Retinal pigment epithelial cell (primary cell): ENCODE measurements around the gene CLPSL2.

Experiments used
- DNase-seq: peaks from one replicate; pipeline ENCODE4 v3.0.0-alpha.2; 2010; ENCODE audit warnings: low read depth
- H3K4me3 ChIP-seq: 2 replicates; pipeline ENCODE4 v1.5.1; 2011; ENCODE audit warnings: mild to moderate bottlenecking, low read length, control low read depth, moderate library complexity
- TF ChIP-seq, protein P1 (sequence below): conservative IDR thresholded peaks from 2 replicates; pipeline ENCODE4 v1.5.1; 2011; ENCODE audit warnings: low read depth, low read length, control low read depth, inconsistent platforms

CLPSL2 gene

GRCh38 chr6:35759426-35759825, 17.0 kb upstream of the CLPSL2 start:
- H3K4me3 ChIP-seq: no peak overlapping the region
- TF ChIP-seq, protein P1, sequence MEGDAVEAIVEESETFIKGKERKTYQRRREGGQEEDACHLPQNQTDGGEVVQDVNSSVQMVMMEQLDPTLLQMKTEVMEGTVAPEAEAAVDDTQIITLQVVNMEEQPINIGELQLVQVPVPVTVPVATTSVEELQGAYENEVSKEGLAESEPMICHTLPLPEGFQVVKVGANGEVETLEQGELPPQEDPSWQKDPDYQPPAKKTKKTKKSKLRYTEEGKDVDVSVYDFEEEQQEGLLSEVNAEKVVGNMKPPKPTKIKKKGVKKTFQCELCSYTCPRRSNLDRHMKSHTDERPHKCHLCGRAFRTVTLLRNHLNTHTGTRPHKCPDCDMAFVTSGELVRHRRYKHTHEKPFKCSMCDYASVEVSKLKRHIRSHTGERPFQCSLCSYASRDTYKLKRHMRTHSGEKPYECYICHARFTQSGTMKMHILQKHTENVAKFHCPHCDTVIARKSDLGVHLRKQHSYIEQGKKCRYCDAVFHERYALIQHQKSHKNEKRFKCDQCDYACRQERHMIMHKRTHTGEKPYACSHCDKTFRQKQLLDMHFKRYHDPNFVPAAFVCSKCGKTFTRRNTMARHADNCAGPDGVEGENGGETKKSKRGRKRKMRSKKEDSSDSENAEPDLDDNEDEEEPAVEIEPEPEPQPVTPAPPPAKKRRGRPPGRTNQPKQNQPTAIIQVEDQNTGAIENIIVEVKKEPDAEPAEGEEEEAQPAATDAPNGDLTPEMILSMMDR: no peak
- no peak for DNase-seq

DNA sequence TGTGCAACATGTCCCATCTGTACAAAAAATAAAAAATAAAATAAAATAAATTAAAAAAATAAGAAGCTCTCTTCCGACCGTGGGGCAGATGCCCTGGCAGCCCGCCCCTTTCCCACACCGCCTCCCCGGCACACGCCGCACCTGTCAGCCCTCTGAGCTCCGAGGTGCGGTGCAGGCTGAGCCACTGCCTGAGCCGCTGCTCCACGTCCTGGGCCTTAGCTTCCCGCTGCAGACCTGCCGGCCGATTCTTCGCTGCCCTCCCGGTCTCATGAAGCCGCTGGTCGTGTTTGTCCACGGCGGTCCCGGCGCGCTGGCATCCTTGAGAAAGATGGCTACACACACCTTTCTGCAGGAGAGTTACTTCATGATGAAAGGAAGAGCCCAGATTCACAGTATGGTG, 10.7 kb upstream of the CLPSL2 start:
- DNase-seq: no peak
- TF ChIP-seq, protein P1: no peak
- H3K4me3 ChIP-seq: no peak overlapping the region

DNA sequence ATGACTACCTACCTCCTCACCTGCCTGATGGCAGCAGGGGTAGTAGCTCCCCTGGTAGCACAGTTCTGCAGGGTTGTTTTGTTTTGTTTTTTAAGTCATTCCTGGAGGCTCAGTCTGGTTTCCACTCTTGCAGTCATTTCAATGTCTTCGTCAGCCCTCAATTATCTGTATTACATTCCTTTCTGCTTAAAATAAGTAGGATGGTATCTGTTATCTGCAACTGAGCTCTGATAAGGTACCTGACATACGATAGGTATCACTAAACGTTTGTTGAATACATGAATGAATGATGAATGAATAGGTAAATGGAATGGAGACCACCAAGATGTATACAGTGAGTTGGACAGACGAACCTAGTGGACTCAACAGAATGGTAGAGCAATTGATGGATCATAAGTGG, 7.2 kb upstream of the CLPSL2 start:
- DNase-seq: no peak
- TF ChIP-seq, protein P1: no peak
- no peak overlapping the region for H3K4me3 ChIP-seq

DNA sequence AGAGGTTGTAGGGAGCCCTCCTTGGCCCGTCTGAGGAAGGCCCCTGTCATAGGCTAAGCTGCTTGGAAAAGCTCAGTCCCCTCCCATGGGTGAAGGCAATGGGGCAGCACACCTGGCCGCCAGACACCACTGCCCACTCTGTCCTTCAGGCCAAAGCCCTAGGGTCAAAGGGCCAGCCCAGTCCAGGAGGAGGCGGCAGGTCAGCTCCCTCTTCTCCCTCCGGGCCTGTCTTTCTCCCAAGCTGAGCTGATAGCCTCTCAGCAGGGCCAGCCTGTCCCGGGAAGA, 5.1 kb upstream of the CLPSL2 start:
- DNase-seq: no peak
- no peak overlapping the region for H3K4me3 ChIP-seq
- TF ChIP-seq, protein P1: no peak

DNA sequence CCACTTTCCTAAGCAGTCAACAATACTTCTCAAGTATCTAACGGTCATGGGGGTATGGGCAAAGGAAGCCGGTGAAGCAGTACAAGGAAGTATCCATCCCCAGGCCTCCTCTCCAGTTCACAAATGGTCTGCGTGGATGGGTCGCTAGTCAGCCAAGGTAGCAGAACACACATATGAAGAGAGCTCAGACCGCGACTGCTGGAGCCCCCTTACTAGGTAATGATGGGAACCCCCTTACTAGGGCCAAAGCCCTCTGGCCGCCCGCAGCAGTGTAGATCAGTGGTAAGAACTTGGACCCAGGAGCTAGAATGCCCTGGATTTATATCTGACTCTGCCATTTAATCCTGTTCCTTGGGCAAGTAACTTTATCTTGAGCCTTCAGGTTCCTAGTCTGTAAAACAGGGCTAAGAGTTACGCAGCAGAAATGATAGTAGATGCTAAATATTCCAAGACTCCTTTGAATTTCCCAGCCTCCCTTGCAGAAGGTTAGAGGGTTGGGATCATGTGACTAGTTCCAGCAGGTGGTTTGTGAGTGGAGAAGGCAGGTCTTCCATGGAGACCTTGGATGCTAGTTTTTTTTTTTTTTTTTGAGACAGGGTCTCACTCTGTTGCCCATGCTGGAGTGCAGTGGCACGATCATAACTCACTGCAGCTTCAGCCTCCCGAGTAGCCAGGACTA, 2.1 kb upstream of the CLPSL2 start:
- TF ChIP-seq, protein P1: no peak
- H3K4me3 ChIP-seq: no peak overlapping the region
- no peak for DNase-seq

DNA sequence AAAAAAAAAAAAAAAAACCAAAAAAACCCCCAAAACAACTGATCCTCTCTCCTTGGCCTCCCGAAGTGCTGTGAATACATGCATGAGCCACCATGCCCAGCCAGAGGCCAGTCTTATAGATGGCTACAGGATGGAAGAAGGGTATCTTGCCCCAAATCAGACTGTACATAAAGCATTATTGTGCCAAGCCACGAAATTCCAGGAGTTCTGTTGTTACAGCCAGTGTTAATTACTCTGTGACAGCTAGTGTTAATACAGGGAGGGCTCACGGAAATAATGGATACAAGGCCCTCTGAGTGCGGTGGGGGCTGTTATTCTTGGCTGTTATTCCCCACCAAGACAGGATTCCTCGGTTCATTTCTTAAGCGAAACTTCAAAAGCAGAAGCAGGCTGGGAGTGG, 1.4 kb upstream of the CLPSL2 start:
- TF ChIP-seq, protein P1: no peak
- no peak overlapping the region for H3K4me3 ChIP-seq
- no peak for DNase-seq

DNA sequence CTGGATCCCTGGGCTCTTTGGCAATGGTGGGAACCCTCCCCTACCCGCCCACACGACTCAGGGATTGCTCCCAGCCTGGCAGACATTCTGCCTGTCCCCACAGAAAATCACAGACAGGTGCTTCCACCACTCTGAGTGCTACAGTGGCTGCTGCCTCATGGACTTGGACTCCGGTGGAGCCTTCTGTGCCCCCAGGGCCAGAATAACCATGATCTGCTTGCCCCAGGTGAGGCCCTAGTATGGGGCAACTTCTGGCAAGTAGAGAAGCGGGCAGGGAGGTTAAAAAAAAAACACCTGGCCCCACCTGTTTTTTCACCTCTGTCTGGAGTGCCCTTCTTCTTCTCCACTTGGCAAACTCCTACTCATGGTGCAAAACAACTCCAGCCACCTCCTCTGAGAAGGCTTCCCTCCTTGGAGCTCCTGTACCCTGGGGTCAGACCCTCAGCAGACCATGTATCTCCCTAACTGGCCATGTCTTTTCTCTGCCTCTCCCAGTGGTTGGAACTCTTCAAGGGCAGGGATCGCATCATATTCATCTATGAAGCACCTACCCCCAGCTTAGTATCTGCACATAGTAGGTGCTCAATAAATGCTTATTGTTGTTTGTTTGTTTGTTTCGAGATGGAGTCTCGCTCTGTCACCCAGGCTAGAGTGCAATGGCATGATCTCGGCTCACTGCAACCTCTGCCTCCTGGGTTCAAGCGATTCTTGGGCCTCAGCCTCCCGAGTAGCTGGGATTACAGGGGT, 1.1 kb downstream of the CLPSL2 start:
- no peak for DNase-seq
- TF ChIP-seq, protein P1: no peak
- H3K4me3 ChIP-seq: no peak overlapping the region
